ENCODE results near the gene PGA3.

Gene PGA3

GRCh38 chr11:61161190-61162091, 41.9 kb upstream of the PGA3 start, which contains the start of gene VPS37C (continued):
- TF ChIP-seq ZNF132 (tag by site-specific recombination; IDR thresholded peaks at IDR 0.05; ENCODE audit: borderline replicate concordance), result no peak
- TF ChIP-seq ZNF311 (tag by site-specific recombination; IDR thresholded peaks at IDR 0.05; ENCODE audit: borderline replicate concordance), result no peak
- TF ChIP-seq ZNF76 (tag by site-specific recombination; IDR thresholded peaks at IDR 0.05; ENCODE audit: borderline replicate concordance, low read depth), result no peak
- no peak for TF ChIP-seq ZNF521 (tag by site-specific recombination; IDR thresholded peaks at IDR 0.05)
- TF ChIP-seq ZNF24 (tag by site-specific recombination; IDR thresholded peaks at IDR 0.05), result no peak
- no peak for TF ChIP-seq AEBP2 (tag by site-specific recombination; IDR thresholded peaks at IDR 0.05; ENCODE audit: borderline replicate concordance)
- no peak for TF ChIP-seq ZNF777 (tag by site-specific recombination; IDR thresholded peaks at IDR 0.05; ENCODE audit: borderline replicate concordance)
- no peak for TF ChIP-seq ZNF114 (tag by site-specific recombination; IDR thresholded peaks at IDR 0.05)
- TF ChIP-seq SALL2 (tag by site-specific recombination; IDR thresholded peaks at IDR 0.05; ENCODE audit: borderline replicate concordance), result no peak
- no peak for TF ChIP-seq ZNF621 (tag by site-specific recombination; IDR thresholded peaks at IDR 0.05)
- 0 out of 2 replicates have a peak, but pooled peaks have one; percentile 20 for TF ChIP-seq ZBTB44 (tag by site-specific recombination; IDR thresholded peaks at IDR 0.05)
- TF ChIP-seq SP3 (tag by site-specific recombination; IDR thresholded peaks at IDR 0.05), result peak; percentile 62
- TF ChIP-seq OVOL3 (tag by site-specific recombination; IDR thresholded peaks at IDR 0.05), result no peak
- TF ChIP-seq ZNF501 (tag by site-specific recombination; IDR thresholded peaks at IDR 0.05), result no peak
- no peak for TF ChIP-seq MEIS1 (CRISPR knock-in tag; IDR thresholded peaks at IDR 0.05; ENCODE audit: borderline replicate concordance)
- TF ChIP-seq GLIS1 (tag by site-specific recombination; IDR thresholded peaks at IDR 0.05), result peak; percentile 55
- TF ChIP-seq KLF7 (tag by site-specific recombination; IDR thresholded peaks at IDR 0.05; ENCODE audit: borderline replicate concordance), result no peak
- no peak for TF ChIP-seq ZNF610 (tag by site-specific recombination; IDR thresholded peaks at IDR 0.05; ENCODE audit: borderline replicate concordance)
- peak; percentile 64; the same call in 1 of the 2 replicates for TF ChIP-seq ELK4 (IDR thresholded peaks at IDR 0.05; ENCODE audit: borderline replicate concordance, low read depth, low read length)
- TF ChIP-seq ZBTB17 (tag by site-specific recombination; IDR thresholded peaks at IDR 0.05), result no peak
- TF ChIP-seq ZNF324 (tag by site-specific recombination; IDR thresholded peaks at IDR 0.05), result no peak
- TF ChIP-seq IKZF3 (tag by site-specific recombination; IDR thresholded peaks at IDR 0.05), result peak; percentile 19; the same call in 1 of the 2 replicates
- TF ChIP-seq ZBTB7A (tag by site-specific recombination; IDR thresholded peaks at IDR 0.05; ENCODE audit: low read depth), result no peak
- no peak for TF ChIP-seq ZNF792 (tag by site-specific recombination; IDR thresholded peaks at IDR 0.05)
- TF ChIP-seq KLF16 (tag by site-specific recombination; IDR thresholded peaks at IDR 0.05), result no peak
- peak; percentile 99 for TF ChIP-seq PRDM10 (tag by site-specific recombination; IDR thresholded peaks at IDR 0.05)
- TF ChIP-seq ZNF146 (tag by site-specific recombination; IDR thresholded peaks at IDR 0.05), result no peak
- peak; percentile 84 for TF ChIP-seq ZFHX2 (tag by site-specific recombination; conservative IDR thresholded peaks at IDR 0.05)
- TF ChIP-seq PRDM4 (tag by site-specific recombination; IDR thresholded peaks at IDR 0.05), result no peak
